Measurements from ENCODE around the gene EML3. TPM values are rescaled to one million over a fixed set of nuclear protein-coding genes. Genes with fewer than 3 reads are reported as not detected.

Gene EML3
- total RNA-seq, 1 donor from 2014 or later = 4.0 TPM

- DNase-seq (ENCODE audit: low spot score) = no peak
- H3K9me3 Mint-ChIP-seq = no peaks in the 10 kb centered on the region
- Histone ChIP-seq H3K79me2 (ENCODE audit: low read depth) (peaks cover 13% of the 10 kb centered on the region), H3K27me3 (no peaks in the 10 kb centered on the region), H3K9me3 (ENCODE audit: low read depth) (no peaks in the 10 kb centered on the region), H3K4me1 (peaks cover 6% of the 10 kb centered on the region), H2AFZ (replicated peaks) (no peak overlapping the region), H3K27ac (no peak overlapping the region), H3K36me3 (no peaks in the 10 kb centered on the region), H3K4me3 (no peak overlapping the region), H4K20me1 (ENCODE audit: low read depth) (peaks cover 3% of the 10 kb centered on the region), H3K4me2 (no peak overlapping the region), H3F3A (ENCODE audit: low read depth) (peaks cover 7% of the 10 kb centered on the region), H3K9ac (no peak overlapping the region)
- peaks cover 6% of the 10 kb centered on the region for H3K27me3 Mint-ChIP-seq (ENCODE audit: insufficient read depth, low read depth)
- no peak overlapping the region for H3K4me3 Mint-ChIP-seq
- TF ChIP-seq EZH2 (IDR thresholded peaks at IDR 0.05) (no peak), EZH2phosphoT487 (IDR thresholded peaks at IDR 0.05) (no peak), CTCF (IDR thresholded peaks at IDR 0.05) (no peak)
- H3K4me1 Mint-ChIP-seq = peaks cover 9% of the 10 kb centered on the region
- H3K36me3 Mint-ChIP-seq = peaks cover 19% of the 10 kb centered on the region
- H3K27ac Mint-ChIP-seq = no peak overlapping the region
Measured at GRCh38 chr11:62579252-62579651, 33.3 kb downstream of the EML3 start.

- H3K4me2 ChIP-seq = no peak overlapping the region
- H2AFZ ChIP-seq (replicated peaks) = no peak overlapping the region
- no peaks in the 10 kb centered on the region for H3K9me3 Mint-ChIP-seq
- no peak overlapping the region for H3K27ac ChIP-seq
- peaks cover 3% of the 10 kb centered on the region for H4K20me1 ChIP-seq (ENCODE audit: low read depth)
- H3K4me1 Mint-ChIP-seq = peaks cover 14% of the 10 kb centered on the region
- DNase-seq (ENCODE audit: low spot score) = no peak
- no peak for TF ChIP-seq EZH2phosphoT487 (IDR thresholded peaks at IDR 0.05)
- no peak for TF ChIP-seq EZH2 (IDR thresholded peaks at IDR 0.05)
- TF ChIP-seq CTCF (IDR thresholded peaks at IDR 0.05) = no peak
- H3K4me3 Mint-ChIP-seq = no peak overlapping the region
- no peak overlapping the region for H3K9ac ChIP-seq
- peaks cover 6% of the 10 kb centered on the region for H3K4me1 ChIP-seq
- peaks cover 16% of the 10 kb centered on the region for H3K36me3 Mint-ChIP-seq
- peaks cover 7% of the 10 kb centered on the region for H3F3A ChIP-seq (ENCODE audit: low read depth)
- no peaks in the 10 kb centered on the region for H3K9me3 ChIP-seq (ENCODE audit: low read depth)
- H3K36me3 ChIP-seq = no peaks in the 10 kb centered on the region
- no peaks in the 10 kb centered on the region for H3K27me3 ChIP-seq
- peaks cover 11% of the 10 kb centered on the region for H3K79me2 ChIP-seq (ENCODE audit: low read depth)
- H3K27me3 Mint-ChIP-seq (ENCODE audit: insufficient read depth, low read depth) = peaks cover 10% of the 10 kb centered on the region
- H3K4me3 ChIP-seq = no peak overlapping the region
- no peak overlapping the region for H3K27ac Mint-ChIP-seq
Measured at GRCh38 chr11:62578541-62578940, 34.0 kb downstream of the EML3 start.

DNA sequence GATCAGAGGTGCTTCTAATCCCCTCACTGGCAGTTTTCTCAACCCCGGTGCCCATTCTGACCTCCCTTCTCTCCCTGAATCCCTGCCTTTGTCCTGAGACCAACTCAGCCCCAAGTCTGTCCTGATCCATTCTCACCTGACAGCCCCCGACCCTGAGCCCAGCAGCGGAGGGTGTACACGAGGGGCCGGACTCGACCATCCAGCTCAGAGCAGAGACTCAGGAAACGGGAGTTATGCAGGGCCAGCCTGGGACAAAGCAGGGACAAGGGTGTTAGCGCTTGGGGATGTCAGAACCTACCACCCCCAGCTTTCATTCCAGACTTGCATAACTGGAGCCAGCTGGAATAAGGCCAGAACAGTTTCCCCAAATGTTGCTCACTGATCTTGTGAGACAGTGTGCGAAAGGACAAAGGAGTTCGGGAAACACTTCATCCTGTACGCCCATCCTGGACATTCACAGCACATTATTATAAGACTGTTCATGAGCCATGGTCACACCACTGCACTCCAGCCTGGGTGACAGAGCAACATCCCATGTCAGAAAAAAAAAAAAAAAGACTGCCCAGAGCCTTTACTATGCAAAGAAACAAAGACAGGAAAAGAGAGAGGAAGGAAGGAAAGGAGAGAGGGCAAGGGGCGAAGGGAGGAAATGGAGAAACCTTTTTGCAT lies 35.4 kb downstream of the EML3 start:
- Histone ChIP-seq H3K4me2 (no peak overlapping the region), H3K27ac (no peak overlapping the region), H2AFZ (replicated peaks) (no peak overlapping the region), H3K27me3 (no peaks in the 10 kb centered on the region), H3K4me1 (peaks cover 10% of the 10 kb centered on the region), H3K79me2 (ENCODE audit: low read depth) (peaks cover 18% of the 10 kb centered on the region), H3K4me3 (no peak overlapping the region), H3K36me3 (peaks cover 1% of the 10 kb centered on the region), H3F3A (ENCODE audit: low read depth) (peaks cover 11% of the 10 kb centered on the region), H3K9me3 (ENCODE audit: low read depth) (no peaks in the 10 kb centered on the region), H3K9ac (no peak overlapping the region), H4K20me1 (ENCODE audit: low read depth) (peaks cover 16% of the 10 kb centered on the region)
- Mint-ChIP-seq H3K36me3 (peaks cover 22% of the 10 kb centered on the region), H3K4me1 (peaks cover 27% of the 10 kb centered on the region), H3K27me3 (ENCODE audit: insufficient read depth, low read depth) (peaks cover 12% of the 10 kb centered on the region), H3K27ac (no peak overlapping the region), H3K9me3 (no peaks in the 10 kb centered on the region), H3K4me3 (peak overlapping the region; percentile 1)
- DNase-seq (ENCODE audit: low spot score) = no peak
- no peak for TF ChIP-seq EZH2phosphoT487 (IDR thresholded peaks at IDR 0.05)
- TF ChIP-seq EZH2 (IDR thresholded peaks at IDR 0.05) = no peak
- TF ChIP-seq CTCF (IDR thresholded peaks at IDR 0.05) = no peak
